ENCODE measurements around the gene TSKS. TPM values are rescaled to one million over a fixed set of nuclear protein-coding genes. Genes with fewer than 3 reads are reported as not detected.
A peak's percentile ranks its signal among the peaks of the same experiment; 100 is the strongest.

The TSKS gene
- total RNA-seq, 4 donors from 2014 or later = 0.22 to 0.81 TPM; not detected in 2

DNA sequence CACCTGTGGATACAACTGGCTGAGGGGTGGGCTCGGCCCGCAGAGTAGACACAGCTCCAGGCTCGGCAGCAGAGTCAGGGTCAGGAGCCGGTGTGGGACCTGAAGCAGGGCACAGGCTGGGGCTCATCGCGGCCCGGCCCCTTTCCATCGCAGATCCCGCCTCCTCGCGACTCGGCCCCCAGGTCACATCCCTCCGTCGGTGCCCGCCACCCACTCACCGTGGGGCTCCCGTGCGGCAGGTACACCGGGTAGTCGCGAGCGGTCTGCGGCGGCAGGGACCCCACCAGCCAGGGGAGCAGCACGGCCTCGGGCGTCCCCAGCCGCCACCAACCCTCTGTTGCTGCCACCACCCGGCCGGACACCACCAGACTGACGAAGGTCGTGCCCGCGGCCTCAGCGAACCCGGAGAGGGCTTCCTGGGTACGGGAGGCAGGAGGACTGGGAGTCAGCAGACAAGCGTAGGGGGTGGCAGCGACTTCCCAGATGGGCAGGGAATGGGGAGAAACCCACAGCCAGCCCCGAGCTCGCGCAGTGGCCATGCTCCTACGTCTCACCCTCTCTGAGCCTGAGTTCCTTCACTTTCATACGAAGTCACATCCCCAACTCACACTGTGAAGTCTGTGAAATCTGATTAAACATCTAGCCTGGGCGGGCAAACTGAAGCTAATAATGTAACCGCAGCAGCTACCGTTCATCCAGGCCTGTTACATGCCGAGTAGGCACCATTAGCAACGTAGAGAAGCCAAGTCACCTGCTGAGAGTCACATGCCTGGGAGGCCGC, 46.2 kb upstream of the TSKS start:
- Histone ChIP-seq H3K36me3 (peaks cover 0 to 8% of the 10 kb centered on the region in 2 donors), H3K4me1 (peaks cover 17 to 22% of the 10 kb centered on the region in 2 donors), H3K4me3 (replicated peaks in 1 of 3) (peak overlapping the region; percentile 1 to 70 (median 32)), H3K9me3 (no peaks in the 10 kb centered on the region), H3K27me3 (no peaks in the 10 kb centered on the region), H3K27ac (peak overlapping the region; percentile 20 to 72 (median 71))
- intact Hi-C loops (cut with DNase I) = loop anchor here (5.0 kb wide), 1 partner anchor 48 kb away; no protein-coding TSS in a partner anchor
- peak; percentile 56 to 61 for DNase-seq
- no peak for TF ChIP-seq POLR2A (IDR thresholded peaks at IDR 0.05)
- TF ChIP-seq, protein P1, sequence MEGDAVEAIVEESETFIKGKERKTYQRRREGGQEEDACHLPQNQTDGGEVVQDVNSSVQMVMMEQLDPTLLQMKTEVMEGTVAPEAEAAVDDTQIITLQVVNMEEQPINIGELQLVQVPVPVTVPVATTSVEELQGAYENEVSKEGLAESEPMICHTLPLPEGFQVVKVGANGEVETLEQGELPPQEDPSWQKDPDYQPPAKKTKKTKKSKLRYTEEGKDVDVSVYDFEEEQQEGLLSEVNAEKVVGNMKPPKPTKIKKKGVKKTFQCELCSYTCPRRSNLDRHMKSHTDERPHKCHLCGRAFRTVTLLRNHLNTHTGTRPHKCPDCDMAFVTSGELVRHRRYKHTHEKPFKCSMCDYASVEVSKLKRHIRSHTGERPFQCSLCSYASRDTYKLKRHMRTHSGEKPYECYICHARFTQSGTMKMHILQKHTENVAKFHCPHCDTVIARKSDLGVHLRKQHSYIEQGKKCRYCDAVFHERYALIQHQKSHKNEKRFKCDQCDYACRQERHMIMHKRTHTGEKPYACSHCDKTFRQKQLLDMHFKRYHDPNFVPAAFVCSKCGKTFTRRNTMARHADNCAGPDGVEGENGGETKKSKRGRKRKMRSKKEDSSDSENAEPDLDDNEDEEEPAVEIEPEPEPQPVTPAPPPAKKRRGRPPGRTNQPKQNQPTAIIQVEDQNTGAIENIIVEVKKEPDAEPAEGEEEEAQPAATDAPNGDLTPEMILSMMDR (IDR thresholded peaks at IDR 0.05) = peak in 3 of 6 experiments; percentile 14 to 26 (median 14)
- 14 to 26% methylated on average over 10 to 25 of the region's 50 CpGs for WGBS, 2 donors

DNA sequence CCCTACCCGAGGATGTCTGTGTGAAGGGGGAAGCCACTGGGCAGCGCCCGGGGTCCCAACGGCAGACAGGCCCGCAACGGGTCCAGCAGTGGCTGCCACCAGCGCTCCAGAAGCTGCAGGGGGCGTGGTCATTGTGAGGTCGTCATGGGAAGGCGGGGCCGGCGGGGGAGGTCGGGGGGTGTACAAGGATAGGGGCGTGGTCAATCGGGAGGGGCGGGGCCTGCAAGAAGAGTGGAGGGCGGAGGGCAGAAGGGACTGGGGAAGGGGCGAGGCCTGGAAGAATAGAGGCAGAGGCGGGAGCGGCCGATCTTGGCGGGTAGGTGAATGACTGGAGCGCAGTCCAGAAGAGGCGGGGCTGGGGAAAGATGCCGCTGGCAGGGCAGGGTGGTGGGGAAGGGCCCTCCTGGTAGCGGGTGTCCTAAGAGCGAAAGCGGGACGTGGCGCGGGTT, 45.6 kb upstream of the TSKS start:
- TF ChIP-seq, protein P1 (IDR thresholded peaks at IDR 0.05) = no peak
- TF ChIP-seq POLR2A (IDR thresholded peaks at IDR 0.05) = peak in 1 of 2 donors; percentile 48
- Histone ChIP-seq H3K9me3 (no peaks in the 10 kb centered on the region), H3K4me1 (peaks cover 14 to 22% of the 10 kb centered on the region in 2 donors), H3K27me3 (no peaks in the 10 kb centered on the region), H3K27ac (peak overlapping the region in 2 of 3 donors; percentile 71 to 72), H3K36me3 (peaks cover 1 to 9% of the 10 kb centered on the region in 2 donors), H3K4me3 (replicated peaks in 1 of 3) (peak overlapping the region; percentile 1 to 70 (median 32))
- peak; percentile 95 for DNase-seq
- 2% methylated on average over 31 of the region's 31 CpGs for WGBS, 2 donors
- intact Hi-C loops (cut with DNase I) = loop anchor here (5.0 kb wide), 1 partner anchor 49 kb away; no protein-coding TSS in a partner anchor

DNA sequence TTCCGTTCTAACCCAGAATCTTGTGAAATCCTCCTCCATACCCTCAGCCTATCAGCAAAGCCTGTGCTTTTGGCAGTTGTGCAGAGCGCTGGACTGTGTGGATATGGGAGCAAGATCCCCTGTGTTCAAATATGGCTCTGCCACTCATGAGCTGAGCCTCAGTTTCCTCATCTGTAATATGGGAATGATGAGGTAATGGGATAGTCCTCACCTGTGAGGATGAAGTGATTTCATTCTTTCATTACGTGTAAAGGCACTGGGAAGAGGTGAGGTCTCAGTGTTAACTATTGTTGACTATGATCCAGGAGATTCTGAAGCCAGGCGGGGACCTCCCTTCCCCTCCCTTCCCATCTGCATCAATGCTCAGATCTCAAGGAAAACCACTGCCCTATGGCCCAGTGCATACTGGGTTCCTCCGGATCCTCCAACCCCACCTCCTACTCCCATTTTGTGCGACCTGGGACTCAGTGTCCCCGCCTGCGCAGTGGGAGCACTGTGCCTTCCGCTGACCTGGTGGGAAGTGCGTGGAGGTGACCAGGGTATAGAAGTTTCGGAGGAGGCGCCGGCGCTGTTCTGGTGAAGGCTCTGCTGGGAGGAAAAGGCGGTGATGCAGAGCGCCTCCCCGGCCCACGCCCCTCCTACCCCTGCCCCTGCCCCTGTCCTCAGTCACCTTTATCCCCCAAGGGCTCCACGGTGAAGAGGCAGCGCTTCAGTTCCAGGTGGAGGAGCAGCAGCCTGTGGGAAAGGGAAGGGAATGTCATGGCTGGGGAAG, 45.0 kb upstream of the TSKS start:
- 80 to 83% methylated on average over 20 of the region's 20 CpGs for WGBS, 2 donors
- no peak overlapping the region for H3K4me3 ChIP-seq (replicated peaks in 1 of 3)
- H3K27ac ChIP-seq = peak overlapping the region in 2 of 3 donors; percentile 71 to 72
- intact Hi-C loops (cut with DNase I) = loop anchor here (5.0 kb wide), 1 partner anchor 49 kb away; no protein-coding TSS in a partner anchor
- DNase-seq = no peak
- H3K36me3 ChIP-seq = peaks cover 8 to 16% of the 10 kb centered on the region in 2 donors
- H3K4me1 ChIP-seq = peaks cover 14 to 22% of the 10 kb centered on the region in 2 donors
- TF ChIP-seq, protein P1 (IDR thresholded peaks at IDR 0.05) = no peak
- no peak for TF ChIP-seq POLR2A (IDR thresholded peaks at IDR 0.05)
- no peaks in the 10 kb centered on the region for H3K27me3 ChIP-seq
- H3K9me3 ChIP-seq = no peaks in the 10 kb centered on the region

DNA sequence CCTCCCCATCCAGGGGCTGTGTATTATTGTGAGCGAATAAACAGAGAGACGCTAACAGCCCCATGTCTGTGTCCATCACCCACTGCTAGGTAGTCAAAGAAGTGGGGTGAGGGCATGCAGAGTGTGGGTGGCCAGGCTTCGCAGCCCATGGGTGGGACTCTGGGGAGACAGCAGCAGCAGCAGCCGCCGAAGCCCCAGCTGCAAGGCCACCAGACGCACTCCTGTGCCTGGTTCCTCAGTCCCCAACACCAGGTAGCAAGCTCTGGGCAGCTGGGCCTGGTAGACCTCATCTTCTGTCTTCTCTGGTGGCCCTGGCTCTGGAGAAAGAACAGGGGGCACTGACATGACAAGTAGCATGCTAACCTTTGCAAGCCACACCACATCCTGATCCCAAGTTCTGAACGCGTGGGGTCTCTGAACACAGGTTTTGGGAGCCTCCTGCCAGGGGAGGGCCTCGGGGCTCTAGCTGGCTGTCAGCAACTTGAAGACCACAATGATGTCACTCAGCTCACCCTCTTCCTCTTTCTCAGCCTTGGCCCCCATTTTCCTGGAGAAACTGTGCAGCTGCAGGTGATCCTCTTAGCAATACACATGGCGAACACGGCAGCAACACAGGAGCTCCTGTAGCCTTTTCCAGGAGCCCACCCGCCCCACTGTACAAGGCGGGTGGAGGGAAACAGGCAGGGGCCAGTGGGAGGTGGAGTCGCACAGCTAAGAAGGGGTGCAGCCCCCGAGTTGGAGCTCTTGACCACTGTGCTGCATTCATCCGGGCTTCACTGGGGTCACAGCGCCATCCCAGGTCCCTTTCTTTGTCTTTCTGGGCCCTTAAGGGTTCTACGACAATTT, 44.2 kb upstream of the TSKS start:
- H3K4me3 ChIP-seq (replicated peaks in 1 of 3) = no peak overlapping the region
- intact Hi-C loops (cut with DNase I) = loop anchor here (5.0 kb wide), 1 partner anchor 50 kb away; no protein-coding TSS in a partner anchor
- H3K27me3 ChIP-seq = no peaks in the 10 kb centered on the region
- no peaks in the 10 kb centered on the region for H3K9me3 ChIP-seq
- H3K27ac ChIP-seq = no peak overlapping the region
- DNase-seq = no peak
- TF ChIP-seq, protein P1 (IDR thresholded peaks at IDR 0.05) = no peak
- no peak for TF ChIP-seq POLR2A (IDR thresholded peaks at IDR 0.05)
- 90 to 93% methylated on average over 14 to 17 of the region's 18 CpGs for WGBS, 2 donors
- peaks cover 7 to 22% of the 10 kb centered on the region in 2 donors for H3K4me1 ChIP-seq
- peaks cover 9 to 19% of the 10 kb centered on the region in 2 donors for H3K36me3 ChIP-seq

All from thyroid gland (tissue), 4 donors.